Fibroblast of skin of left biceps (primary cell): Measurements from ENCODE around the gene GPR37L1.
"Not testable (repeated sequence)": the region's sequence is repeated elsewhere in the genome, so short reads cannot be mapped to it uniquely, and the experiment has no call there.

Experiments
- DNase-seq, 2 experiments: peaks; one replicate each; pipeline ENCODE4 v3.0.0-alpha.2; 2013; ENCODE audit warnings: low read depth in 2 of 2

GPR37L1 gene

DNA sequence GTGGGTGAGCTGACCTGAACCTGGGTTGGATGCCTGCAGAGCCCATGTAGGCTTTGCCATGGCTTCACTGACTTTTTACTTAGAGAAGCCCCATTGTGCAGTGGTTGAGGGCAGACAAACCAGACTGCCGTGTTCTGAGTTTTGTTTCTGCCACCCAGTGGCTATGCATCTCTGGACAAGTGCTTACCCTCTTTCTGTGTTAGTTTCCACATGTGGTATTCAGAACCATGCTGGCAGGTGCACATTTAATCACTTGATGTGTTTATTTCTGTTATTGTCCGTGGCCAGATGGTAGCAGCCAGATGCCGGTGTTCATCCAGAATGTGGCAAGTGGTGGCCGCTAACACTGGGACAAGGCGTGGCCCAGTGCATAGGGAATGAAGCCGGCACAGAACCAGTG, 48.0 kb downstream of the GPR37L1 start:
- no peak for DNase-seq

DNA sequence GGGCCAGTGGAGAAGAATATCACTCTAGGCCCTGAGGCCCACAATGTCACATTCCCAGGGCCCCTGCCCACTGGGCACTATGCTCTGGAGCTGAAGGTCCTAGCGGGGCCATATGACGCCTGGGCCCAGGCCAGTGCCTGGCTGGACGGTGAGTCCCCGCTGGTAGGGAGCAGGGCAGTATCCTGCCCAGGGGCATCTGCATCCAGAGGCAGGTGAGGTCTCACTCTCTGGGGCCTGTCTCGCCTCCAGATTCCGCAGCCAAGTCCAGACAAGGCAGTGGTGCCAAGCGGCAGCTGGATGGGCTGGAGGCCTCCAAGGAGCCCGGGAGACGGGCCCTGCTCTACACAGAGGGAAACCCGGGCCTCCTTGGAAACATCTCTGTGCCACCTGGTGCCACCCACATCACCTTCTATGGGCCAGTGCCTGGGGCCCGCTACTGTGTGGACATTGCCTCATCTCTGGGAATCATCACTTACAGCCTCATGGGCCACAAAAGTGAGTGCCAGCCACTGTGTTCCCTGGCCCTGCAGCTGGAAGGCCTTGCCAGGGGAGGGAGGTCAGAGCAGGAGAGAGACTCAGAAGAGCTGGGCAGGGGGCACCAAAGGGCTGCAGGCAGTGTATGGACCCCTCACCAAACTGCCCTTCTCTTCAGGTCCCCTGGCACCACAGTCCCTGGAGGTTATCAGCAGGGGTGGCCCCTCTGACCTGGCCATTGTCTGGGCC, 48.7 kb downstream of the GPR37L1 start:
- no peak for DNase-seq

DNA sequence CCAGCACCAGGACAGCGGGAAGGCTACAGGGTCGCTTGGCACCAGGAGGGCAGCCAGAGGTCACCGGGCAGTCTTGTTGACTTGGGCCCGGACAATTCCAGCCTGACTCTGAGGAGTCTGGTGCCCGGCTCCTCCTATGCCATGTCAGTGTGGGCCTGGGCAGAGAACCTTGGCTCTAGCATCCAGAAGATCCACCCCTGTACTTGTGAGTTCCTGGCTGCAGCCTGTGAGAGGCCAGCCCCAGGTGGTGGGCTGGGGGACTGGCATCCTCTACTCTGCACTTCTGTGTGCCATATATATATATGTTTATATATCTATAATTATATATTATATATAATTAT, 49.3 kb downstream of the GPR37L1 start:
- DNase-seq: no peak

DNA sequence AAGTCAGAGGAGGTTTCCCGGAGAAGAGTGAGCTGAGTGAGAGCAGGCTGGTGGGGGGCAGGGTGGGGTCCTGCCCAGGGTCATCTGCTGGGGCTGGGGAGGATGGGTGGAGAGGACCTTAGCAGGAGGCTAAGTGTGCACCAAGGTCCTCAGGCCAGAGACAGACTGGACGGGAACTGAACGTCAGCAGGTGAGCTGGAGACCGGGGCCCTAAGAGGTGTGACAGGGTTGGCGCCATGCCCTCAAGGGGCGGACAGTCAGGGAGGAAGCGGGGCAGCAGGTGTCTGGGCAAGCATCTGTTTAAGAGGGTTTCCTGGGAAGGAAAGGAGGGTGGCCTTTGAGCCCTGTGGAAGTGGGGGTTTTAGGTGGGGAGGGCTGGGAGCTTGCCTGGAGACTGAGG, 51.3 kb downstream of the GPR37L1 start:
- no peak for DNase-seq

DNA sequence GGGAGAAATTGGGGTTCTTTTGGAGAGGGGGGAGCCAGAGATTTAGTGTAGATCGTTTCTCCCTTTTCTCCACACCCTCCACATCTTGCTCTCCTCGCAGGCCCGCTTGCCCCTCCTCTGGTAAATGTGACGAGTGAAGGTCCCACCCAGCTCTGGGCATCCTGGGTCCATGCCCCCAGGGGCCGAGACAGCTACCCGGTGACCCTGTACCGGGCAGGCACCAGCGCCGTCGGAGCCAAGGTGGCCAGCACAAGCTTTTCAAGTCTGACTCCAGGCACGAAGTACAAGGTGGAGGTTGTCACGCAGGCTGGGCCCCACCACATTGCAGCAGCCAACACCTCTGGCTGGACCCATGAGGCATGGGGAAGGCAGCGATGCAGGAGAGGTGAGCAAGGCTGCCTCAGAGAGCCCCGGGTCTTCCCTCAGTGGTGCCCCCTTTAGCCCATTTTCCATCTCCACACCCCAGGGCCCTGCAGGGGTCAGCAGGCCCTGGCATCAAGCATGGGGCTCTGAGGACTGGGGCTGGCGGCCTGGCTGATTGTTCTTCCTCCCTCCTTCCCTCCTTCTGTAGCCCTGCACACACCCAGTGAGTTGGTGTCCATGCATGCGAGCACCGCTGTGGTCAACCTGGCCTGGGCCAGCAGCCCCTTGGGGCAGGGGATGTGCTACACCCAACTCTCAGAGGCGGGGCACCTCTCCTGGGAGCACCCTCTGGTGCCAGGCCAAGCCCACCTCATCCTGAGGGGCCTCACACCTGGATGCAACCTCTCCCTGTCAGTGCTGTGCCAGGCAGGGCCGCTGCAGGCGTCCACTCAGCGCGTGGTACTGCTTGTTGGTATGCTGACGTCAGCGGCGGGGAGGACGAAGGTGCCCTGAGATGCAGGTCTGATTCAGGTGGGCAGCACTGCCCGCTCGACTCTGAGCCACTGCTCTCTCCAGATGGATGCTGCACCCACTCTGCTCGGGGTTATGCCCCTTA, 54.5 kb downstream of the GPR37L1 start:
- DNase-seq: no peak

DNA sequence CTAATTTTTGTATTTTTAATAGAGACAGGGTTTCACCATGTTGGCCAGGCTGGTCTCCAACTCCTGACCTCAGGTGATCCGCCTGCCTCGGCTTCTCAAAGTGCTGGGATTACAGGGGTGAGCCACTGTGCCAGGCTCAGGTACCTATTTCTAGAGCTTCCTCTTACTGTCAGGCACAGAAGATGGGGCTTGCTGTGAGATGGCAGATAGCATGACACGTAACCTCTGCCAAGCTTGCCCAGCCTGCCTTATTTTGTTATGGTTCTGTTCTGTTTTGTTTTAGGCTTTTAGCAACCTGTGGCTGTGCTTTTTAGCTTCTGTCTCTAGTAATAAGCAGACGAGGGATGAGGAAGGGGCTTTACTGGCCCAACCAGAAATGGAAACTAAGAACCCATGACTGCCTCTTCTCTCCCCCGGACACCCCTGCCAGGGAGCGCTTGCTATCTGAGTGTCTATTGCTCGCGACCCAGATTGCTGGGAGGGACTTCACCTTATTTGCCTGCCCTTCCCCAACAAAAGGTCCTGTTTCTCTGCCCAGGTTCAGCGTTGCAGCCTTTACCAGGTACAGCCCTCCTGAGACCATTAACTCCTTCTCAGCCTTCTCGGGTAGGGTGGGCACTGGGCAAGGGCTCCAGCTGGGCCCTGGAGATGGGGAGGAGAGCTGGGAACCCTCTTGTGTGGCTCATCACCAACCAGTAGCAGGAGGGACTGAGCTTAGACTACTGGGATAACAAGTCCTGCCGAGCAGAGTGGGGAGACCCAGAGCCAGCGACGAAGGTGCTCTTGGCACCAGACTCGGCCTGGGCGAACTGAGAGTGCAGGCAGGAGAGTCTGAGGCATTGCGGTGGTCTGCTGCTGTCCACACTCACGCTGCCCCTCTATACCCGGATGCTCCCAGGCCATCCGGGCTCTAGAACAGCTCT, 57.4 kb downstream of the GPR37L1 start:
- DNase-seq: no peak

DNA sequence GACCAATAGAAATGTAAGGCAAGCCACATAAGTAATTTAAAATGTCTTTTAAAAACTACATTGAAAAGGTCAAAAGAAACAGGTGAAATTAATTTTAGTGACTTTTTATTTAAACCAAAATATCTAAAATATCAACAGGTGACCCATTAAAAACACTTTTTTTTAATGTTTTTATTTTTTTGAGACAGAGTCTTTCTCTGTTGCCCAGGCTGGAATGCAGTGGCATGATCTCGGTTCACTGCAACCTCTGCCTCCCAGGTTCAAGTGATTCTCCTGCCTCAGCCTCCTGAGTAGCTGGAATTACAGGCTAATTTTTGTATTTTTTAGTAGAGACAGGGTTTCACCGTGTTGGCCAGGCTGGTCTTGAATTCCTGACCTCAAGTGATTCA, 58.0 kb downstream of the GPR37L1 start:
- DNase-seq: not testable (repeated sequence)

DNA sequence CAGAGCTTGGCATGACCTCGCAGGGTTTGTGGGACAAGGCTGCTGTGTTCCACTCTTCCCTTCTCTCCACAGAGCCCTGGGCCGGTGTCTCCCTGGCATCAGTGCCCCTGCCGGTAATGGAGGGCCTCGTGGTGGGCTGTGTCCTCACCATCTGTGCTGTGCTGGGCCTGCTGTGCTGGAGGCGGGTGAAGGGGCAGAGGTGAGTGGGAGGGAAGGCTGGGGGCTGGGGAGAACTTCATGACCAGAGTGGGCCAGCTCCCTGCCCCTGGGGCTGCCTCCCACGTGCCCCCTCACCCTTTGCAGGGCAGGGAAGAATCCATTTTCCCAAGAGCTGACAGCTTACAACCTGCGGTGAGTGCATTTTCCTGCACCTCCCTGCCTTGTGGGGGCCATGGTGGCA, 58.9 kb downstream of the GPR37L1 start:
- DNase-seq: no peak

DNA sequence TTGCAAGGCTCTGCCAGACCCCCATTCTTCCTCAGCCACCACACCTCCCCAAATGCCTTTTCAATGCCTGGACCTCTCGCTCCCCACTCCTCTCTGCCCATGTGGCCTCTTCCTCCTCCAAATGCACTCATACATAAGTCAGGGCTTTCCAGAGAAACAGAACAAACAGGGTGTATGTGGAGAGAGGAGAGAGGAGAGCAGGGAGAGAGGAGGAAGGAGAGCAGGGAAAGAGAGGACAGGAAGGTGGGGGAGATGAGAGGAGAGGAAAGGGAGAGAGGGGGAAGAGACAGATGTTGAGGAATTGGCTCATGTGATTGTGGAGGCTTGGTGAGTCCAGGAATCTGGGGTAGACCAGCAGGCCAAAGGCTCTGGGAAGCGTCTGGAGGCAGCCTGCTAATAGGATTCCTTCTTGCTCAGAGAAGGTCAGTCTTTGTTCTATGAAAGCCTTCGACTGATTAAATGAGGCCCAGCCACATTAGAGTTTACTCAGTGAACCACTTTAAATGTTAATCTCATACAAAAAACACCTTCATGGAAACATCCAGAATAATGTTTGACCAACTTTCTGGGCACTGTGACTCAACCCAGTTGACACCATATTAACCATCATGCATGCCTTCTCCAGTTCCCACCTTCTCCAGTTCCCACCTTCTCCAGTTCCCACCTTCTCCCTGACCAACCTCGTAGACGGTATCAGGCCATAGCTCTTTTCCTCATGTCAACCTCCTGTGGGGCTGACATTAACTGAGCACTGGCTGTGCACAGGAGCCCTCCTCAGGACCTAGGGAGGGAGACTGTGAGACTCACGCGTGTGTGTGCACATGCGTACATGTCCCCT, 59.5 kb downstream of the GPR37L1 start:
- no peak for DNase-seq
